Panc1 (cell line): ENCODE measurements around the gene LYPLA2. TPM values are rescaled to one million over a fixed set of nuclear protein-coding genes. Genes with fewer than 3 reads are reported as not detected.

Experiments used
- ATAC-seq: fragments of 200-7000 bp; cut with Tn5 transposase; 2 replicates; pipeline ENCODE4 v1.9.1; 2020; ENCODE audit warnings: mild to moderate bottlenecking, moderate library complexity
- BruUV-seq: library from RNA; stranded (reverse); fragments of 400-500 nt; replicated peaks from 2 replicates; lab custom pipeline; 2021; lab: Mats Ljungman, UMichigan
- CTCF ChIA-PET: fragments of 300-600 bp; sonication (Branson Sonifier 250); formaldehyde crosslinking; loops from one replicate; lab custom pipeline; 2022; ENCODE audit warnings: antibody characterized with exemption; lab: Charles Lee
- POLR2A ChIA-PET: fragments of 300-600 bp; sonication (Branson Sonifier 250); formaldehyde crosslinking; loops from one replicate; lab custom pipeline; 2022; ENCODE audit warnings: antibody characterized with exemption; lab: Charles Lee
- DNase-seq: peaks from one replicate; pipeline ENCODE4 v3.0.0-alpha.2; 2010; ENCODE audit warnings: low read depth, low spot score
- H3K27ac ChIP-seq: 2 replicates; pipeline ENCODE4 v1.5.1; 2011; ENCODE audit warnings: mild to moderate bottlenecking, low read length, inconsistent platforms
- H3K27me3 ChIP-seq: fragments of 200-500 bp; sonication (Bioruptor generic); 2 replicates; pipeline ENCODE4 v1.6.0; 2014; ENCODE audit warnings: low read length, inconsistent platforms; ENCODE audit not compliant: control insufficient read depth, insufficient read depth
- H3K36me3 ChIP-seq: fragments of 200-500 bp; sonication (Bioruptor generic); 2 replicates; pipeline ENCODE4 v1.5.1; 2014; ENCODE audit warnings: inconsistent platforms, mild to moderate bottlenecking, low read length, moderate library complexity; ENCODE audit not compliant: control insufficient read depth, insufficient read depth
- H3K4me1 ChIP-seq: 2 replicates; pipeline ENCODE4 v1.5.1; 2011; ENCODE audit warnings: inconsistent platforms, mild to moderate bottlenecking, low read length, moderate library complexity; ENCODE audit not compliant: control insufficient read depth, insufficient read depth
- H3K4me3 ChIP-seq, 2 experiments: 2 replicates each; pipeline ENCODE4 v1.5.1; 2011 to 2012; ENCODE audit warnings: low read depth in 2 of 2, low read length in 2 of 2, mild to moderate bottlenecking in 2 of 2, inconsistent platforms in 1 of 2, moderate library complexity in 1 of 2
- H3K9me3 ChIP-seq: fragments of 200-500 bp; sonication (Bioruptor generic); 2 replicates; pipeline ENCODE4 v1.5.1; 2014; ENCODE audit warnings: low read depth, mild to moderate bottlenecking, inconsistent platforms, low read length, moderate library complexity; ENCODE audit not compliant: control insufficient read depth, insufficient read depth
- CTCF ChIP-seq: fragments of 450-650 bp; IDR thresholded peaks from 2 replicates; pipeline ENCODE4 v1.5.1; 2017; ENCODE audit warnings: mild to moderate bottlenecking
- POLR2AphosphoS5 ChIP-seq: IDR thresholded peaks from 2 replicates; pipeline ENCODE4 v1.6.1; 2012; ENCODE audit warnings: mild to moderate bottlenecking, low read depth, low read length, moderate library complexity
- REST ChIP-seq, 2 experiments: IDR thresholded peaks; 2 replicates each; pipeline ENCODE4 v1.6.1; 2011 to 2012; ENCODE audit warnings: low read depth in 2 of 2, control low read depth in 1 of 2, low read length in 1 of 2, mild to moderate bottlenecking in 1 of 2, moderate library complexity in 1 of 2; ENCODE audit not compliant: insufficient read depth in 1 of 2
- SIN3A ChIP-seq: IDR thresholded peaks from 2 replicates; pipeline ENCODE4 v1.6.1; 2012; ENCODE audit warnings: low read depth, mild to moderate bottlenecking, low read length, moderate library complexity, borderline replicate concordance; ENCODE audit not compliant: insufficient read depth
- TCF7L2 ChIP-seq: IDR thresholded peaks from 2 replicates; pipeline ENCODE4 v1.6.1; 2011; ENCODE audit warnings: mild to moderate bottlenecking, low read depth, low read length, inconsistent platforms
- in situ Hi-C: cut with HindIII; loops from 2 replicates; pipeline ENCODE4 v1.10.0; 2016; ENCODE audit warnings: low sequenced_read_pairs, low pct_unique_long_range_greater_than_20kb
- intact Hi-C: fragments of 100-400 bp; cut with micrococcal nuclease; formaldehyde crosslinking; loops from one replicate; pipeline ENCODE4 v1.10.0; 2022; ENCODE audit not compliant: unreplicated experiment
- total RNA-seq: library from RNA; stranded (reverse); gene quantifications from one replicate; pipeline ENCODE4 v1.2.1, GENCODE V29; 2021; ENCODE audit not compliant: unreplicated experiment

LYPLA2 gene
- total RNA-seq, 1 experiment from 2014 or later = 82.9 TPM

GRCh38 chr1:23799255-23799569, 8.3 kb downstream of the LYPLA2 start:
- Histone ChIP-seq H3K27ac (peak overlapping the region; percentile 94), H3K36me3 (peaks cover 8% of the 10 kb centered on the region; the same call in 1 of the 2 replicates), H3K27me3 (no peaks in the 10 kb centered on the region), H3K4me1 (peaks cover 46% of the 10 kb centered on the region), H3K9me3 (no peaks in the 10 kb centered on the region), H3K4me3 (peak overlapping the region; percentile 86 to 89)
- in situ Hi-C loops = no loop called here
- ATAC-seq (no peak), DNase-seq (no peak)
- CTCF ChIA-PET = interaction anchor here (0.6 to 2.4 kb wide), 6 partner anchors 8 to 56 kb away, joined by 3 to 13 read pairs (median 4); partner anchors contain the start of gene PITHD1
- intact Hi-C loops = no loop called here
- TF ChIP-seq SIN3A (no peak), CTCF (no peak)
- no TSS peak for BruUV-seq
- POLR2A ChIA-PET = no interaction called here

- intact Hi-C loops (no loop called here), in situ Hi-C loops (no loop called here)
- Histone ChIP-seq H3K27ac (peak overlapping the region; percentile 94), H3K27me3 (no peaks in the 10 kb centered on the region), H3K4me3 (peak overlapping the region; percentile 86 to 89), H3K4me1 (peaks cover 40% of the 10 kb centered on the region), H3K36me3 (peaks cover 8% of the 10 kb centered on the region; the same call in 1 of the 2 replicates), H3K9me3 (no peaks in the 10 kb centered on the region)
- BruUV-seq = no TSS peak
- CTCF ChIA-PET = interaction anchor here (0.6 to 2.4 kb wide), 5 partner anchors 8 to 55 kb away, joined by 3 to 13 read pairs (median 4); partner anchors contain the start of gene PITHD1
- TF ChIP-seq CTCF = no peak
- TF ChIP-seq SIN3A = no peak
- TF ChIP-seq REST (IDR thresholded peaks at IDR 0.05; ENCODE audit: insufficient read depth in 1 of 2, low read depth in 2 of 2, low read length in 1 of 2) = peak in 1 of 2 experiments; percentile 12; a peak in 1 of 4 replicates
- peak; percentile 84 for TF ChIP-seq POLR2AphosphoS5
- TF ChIP-seq TCF7L2 = no peak
- ATAC-seq (peak; percentile 56), DNase-seq (peak; percentile 87)
- POLR2A ChIA-PET = interaction anchor here (0.7 to 1.0 kb wide), 2 partner anchors 8 to 491 kb away, joined by 4 to 8 read pairs; no protein-coding TSS in a partner anchor
Measured at GRCh38 chr1:23799570-23800399, 8.8 kb downstream of the LYPLA2 start.
